Limb (tissue), 2 donors: ENCODE measurements around the gene C16orf74.
A peak's percentile ranks its signal among the peaks of the same experiment; 100 is the strongest.

Source experiments
- DNase-seq, 2 donors: peaks; one replicate each; pipeline ENCODE4 v3.0.0-alpha.2; 2016; ENCODE audit errors: extremely low spot score in 2 of 2

The C16orf74 gene

GRCh38 chr16:85750827-85751697, at the start of gene C16orf74:
Gene C16orf74 (minus strand): TSS chr16:85751096. CDS start chr16:85735217, 15,879 bp downstream.
- no peak for DNase-seq

DNA sequence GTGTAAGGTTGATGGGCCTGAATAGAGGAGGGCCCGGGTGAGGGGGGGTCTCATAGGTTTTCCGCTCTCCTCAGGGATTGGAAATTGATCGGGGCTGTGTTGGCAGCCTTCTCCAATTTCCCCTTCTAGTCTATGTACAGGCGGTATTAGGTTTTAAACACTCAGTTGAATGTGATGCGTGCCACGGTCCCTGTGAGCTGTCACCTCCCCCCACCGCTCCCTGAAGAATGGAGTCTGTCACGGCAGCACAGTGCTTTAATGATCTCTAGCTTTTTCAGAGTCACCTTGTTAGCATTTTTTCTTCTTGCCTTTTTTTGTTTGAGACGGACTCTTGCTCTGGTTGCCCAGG, 49.4 kb upstream of the C16orf74 start:
- no peak for DNase-seq

DNA sequence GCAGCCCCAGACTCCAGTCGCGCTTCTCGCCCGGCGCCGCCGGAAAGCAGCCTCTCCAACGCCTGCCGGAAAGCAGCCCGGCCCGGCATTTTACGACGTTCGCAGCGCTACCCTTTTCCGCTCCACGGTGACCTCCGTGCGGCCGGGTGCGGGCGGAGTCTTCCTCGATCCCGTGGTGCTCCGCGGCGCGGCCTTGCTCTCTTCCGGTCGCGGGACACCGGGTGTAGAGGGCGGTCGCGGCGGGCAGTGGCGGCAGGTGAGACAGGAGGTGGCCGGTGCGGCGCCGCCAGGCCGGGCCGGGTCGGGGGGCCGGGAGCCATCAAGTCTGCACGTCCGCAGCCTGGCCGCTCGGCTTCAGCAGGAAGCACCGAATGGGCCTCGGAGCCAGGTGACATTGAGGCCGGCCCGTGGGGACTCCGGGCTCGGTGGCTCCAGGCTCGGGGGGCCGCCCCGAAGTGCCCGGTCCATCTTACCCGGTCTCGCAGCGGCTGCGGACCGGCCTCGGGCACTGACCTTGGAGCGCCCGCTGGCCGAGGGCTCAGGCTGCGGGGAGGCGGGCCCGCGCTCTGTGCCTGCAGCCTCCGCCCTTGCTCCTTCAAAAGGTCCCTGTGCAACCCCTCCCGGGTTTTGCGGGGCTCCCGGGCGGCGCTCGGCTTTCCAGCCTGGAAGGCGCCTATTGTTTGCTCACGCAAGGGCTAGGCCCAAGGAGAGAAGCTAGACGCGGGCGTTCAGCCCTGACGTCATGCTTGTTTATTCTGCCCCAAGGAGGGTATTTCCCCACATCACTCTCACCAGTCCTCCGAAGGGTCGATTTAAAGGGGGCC, 48.8 kb upstream of the C16orf74 start, which contains the start of the genes COX4I1 and EMC8:
Gene COX4I1, plus strand, starts transcription at position 199 of the 824 bp plus-strand sequence. CDS start 1,511 bp downstream, outside the sequence.
Gene EMC8, minus strand, starts transcription at position 48 of the 824 bp plus-strand sequence. CDS start 249 bp downstream, outside the sequence.
- DNase-seq: peak; percentile 92 to 95

GRCh38 chr16:85798901-85799496, 48.1 kb upstream of the C16orf74 start:
- peak in 1 of 2 donors; percentile 59 for DNase-seq

GRCh38 chr16:85798283-85798776, 47.4 kb upstream of the C16orf74 start:
- DNase-seq: no peak

DNA sequence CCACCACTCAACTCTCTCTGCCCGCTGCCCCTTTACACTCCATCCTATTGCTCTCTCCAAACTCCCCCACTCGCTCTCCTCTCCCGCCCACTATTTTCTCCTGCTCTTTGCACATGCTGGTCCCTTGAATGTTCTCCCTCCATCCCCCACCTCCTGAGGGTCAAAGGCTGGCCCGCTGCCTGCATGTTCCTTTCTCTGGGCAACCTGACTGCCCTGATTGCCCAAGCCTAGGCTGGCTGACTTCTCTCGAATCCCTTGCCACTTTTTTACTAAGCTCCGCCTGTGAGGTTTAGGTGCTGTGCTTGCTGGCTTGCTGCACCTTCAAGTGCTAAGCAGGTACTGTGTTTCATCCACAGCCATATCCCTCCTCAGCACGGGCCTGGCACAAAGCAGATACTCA, 45.7 kb upstream of the C16orf74 start:
- no peak for DNase-seq

DNA sequence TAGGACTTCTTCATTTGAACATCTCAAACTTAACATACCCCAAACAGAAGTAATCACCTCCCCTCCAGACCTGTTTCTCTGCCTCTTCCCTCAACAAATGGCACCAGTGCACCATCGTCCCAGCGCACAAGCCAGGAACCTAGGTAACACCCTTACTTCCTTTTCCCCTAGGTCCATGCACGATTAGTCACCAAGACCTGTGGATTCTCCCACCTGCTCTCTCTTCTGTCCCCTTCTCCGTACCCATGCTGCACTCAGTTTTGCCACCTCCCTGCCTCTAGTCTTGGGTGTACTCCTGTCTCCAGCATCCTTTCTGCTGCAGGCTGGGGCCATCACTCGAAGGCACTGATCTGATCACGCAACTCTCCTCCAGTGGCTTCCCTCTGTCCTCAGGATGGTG, 45.3 kb upstream of the C16orf74 start:
- DNase-seq: no peak

DNA sequence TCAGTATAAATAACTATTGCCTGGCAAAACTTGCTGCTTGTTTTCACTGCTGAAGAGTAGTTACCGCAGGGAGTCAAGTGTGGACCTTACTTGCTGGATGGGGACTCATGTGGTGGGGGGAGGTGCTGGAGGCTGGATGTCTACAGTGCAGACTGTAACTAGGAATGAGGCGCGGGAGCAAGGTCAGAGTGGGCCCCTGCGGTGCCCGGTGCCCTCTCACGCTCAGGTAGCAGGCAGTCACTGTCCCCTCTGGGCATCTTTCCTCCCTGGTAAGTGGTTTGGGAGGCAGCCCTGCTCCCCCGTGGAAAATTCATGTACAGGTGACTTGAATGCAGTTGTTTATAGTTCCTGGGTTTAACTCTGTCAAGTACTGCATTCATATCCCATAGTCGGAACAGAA, 43.8 kb upstream of the C16orf74 start:
- DNase-seq: no peak

GRCh38 chr16:85793662-85794298, 42.9 kb upstream of the C16orf74 start:
- DNase-seq: no peak

DNA sequence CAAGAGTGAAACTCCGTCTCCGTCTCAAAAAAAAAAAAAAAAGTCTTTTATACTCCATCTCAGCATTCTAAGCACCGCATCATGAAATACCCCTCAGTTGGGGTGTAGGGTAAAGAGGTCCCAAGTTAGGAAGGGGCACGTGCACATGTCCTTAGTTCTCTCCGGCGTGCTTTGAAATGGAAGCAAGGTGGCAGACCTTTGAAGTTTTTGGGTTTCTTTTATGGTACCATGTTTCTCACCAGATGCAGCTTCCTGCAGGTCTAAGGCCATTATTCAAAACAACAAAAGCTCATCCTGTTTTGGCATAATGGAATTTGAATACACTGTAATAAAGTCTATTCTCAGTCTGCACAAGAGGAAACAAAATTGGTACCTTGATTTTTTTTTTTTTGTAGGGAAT, 38.9 kb upstream of the C16orf74 start:
- DNase-seq: no peak

- DNase-seq: no peak
Observed at GRCh38 chr16:85788819-85789218, 37.9 kb upstream of the C16orf74 start.

DNA sequence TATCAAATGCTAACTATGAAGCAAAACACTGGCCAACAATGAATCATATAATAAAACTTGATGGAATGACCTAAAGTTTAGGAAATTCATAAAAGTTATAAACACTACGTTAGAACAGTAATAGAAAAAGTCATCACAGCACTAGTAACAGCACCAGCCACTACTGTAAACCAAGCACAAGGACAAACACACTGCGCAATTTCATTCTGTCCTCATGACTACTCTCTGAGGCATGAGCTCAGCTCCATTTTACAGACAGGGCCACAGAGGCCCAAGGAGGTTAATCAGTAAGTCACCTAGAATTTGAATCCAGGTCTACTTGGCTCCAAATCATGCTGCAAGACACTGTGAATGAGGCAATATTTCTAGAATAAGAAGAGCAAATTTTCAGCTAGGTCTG, 35.0 kb upstream of the C16orf74 start:
- no peak for DNase-seq

DNA sequence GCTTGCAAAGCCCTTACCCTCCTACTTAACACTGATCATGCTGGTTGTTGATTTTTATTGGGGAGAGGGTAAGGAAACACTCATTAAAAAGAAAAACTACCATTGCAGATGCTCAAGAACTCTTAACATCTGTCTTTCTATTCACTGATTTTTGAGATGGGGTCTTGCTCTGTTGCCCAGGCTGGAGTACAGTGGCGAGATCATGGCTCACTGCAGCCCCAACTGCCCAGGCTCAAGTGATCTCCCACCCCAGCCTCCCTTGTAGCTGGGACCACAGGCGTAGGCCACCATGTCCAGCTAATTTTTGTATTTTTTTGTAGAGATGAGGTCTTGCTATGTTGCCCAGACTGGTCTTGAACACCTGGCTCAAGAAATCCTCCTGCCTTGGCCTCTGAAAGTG, 33.9 kb upstream of the C16orf74 start:
- DNase-seq: no peak

DNA sequence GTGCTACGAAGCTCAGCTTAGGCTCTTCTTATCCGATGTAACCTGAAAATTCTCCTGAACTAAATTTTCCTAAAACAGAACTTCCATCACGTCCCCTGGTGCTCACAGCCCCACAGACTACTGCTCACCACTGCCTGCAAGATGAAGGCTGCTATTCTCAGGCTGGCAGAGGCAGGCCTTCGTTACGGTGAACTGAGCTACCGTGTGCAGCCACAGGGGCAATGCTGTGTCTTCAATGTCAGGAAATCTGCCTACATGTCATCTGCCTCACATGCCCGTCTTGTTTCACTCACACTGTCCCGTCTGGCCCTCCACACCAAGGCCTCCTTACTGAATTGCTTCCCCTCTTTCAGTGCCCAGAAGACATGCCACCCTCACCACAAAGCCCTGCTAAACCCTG, 32.5 kb upstream of the C16orf74 start:
- DNase-seq: no peak

DNA sequence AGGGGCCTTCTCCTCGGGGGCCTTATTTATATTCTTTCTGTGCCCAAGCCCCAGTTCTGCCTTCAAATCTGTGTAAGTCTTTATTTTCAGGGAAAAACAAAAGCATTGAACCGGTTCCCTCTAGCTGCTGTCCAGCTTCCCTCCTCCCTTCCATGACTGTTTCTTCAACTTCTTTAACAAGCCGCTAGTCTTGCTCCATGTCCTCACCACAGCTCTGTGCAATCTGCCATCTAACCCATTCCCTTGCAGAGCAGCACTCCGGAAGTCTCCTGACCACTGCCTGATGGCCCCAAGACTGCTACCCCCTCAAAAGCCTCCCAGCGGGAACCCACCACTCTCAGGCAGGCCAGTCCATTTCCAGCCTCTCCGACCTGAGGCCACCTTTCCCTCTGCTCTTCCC, 31.6 kb upstream of the C16orf74 start:
- no peak for DNase-seq

- DNase-seq: peak in 1 of 2 donors; percentile 43
Observed at GRCh38 chr16:85781695-85782370, 30.9 kb upstream of the C16orf74 start.

DNA sequence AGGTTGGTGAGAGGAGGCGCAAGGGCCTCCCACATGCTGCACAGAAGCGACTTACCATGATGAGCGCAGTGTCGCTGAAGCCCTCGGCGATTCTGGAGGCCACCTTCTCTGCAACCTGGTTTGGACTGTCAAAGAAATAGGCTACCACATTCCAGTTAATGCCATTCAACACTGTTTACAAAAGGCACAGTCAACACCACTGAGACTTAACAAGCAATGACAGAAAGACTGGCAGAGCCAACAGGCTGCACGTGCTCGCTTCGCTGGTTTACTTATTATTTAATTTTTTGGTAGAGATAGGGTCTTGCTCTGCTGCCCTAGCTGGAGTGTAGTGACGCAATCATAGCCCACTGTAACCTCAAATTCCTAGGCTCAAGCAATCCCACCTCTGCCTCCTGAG, 30.3 kb upstream of the C16orf74 start:
- DNase-seq: no peak

DNA sequence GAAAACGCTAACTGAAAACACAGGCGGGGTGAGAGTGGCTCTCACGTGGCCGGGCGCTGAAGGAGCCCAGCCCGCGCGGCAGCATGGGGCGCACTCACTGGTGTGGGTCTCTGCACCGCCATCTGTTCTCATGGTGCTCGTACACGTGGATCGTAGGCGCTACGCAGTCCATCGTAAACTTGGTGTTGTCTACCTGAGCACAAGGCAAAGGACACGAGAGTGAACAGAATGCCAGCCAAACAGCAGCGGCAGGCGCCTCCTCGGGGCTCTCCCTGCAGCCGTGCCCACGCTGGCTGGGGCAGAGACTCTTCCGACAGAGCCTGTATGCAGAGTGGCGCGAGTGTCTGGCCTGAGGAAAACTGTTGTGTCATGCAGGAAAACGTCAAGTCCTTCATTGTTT, 29.4 kb upstream of the C16orf74 start:
- no peak for DNase-seq

GRCh38 chr16:85778873-85779272, 28.0 kb upstream of the C16orf74 start:
- DNase-seq: no peak

- DNase-seq: no peak
Observed at GRCh38 chr16:85777583-85778310, 26.9 kb upstream of the C16orf74 start.
